ENCODE results near the gene HEATR3.

The HEATR3 gene

GRCh38 chr16:50050802-50051201, 15.0 kb upstream of the HEATR3 start:
- no peak for TF ChIP-seq CTCF (IDR thresholded peaks at IDR 0.05; ENCODE audit: control insufficient read depth, extremely low read depth, insufficient read depth)
- H3K4me3 ChIP-seq (ENCODE audit: low read depth, low read length), result no peak overlapping the region
- DNase-seq (ENCODE audit: low read depth), result no peak

GRCh38 chr16:50056226-50056625, 9.5 kb upstream of the HEATR3 start:
- TF ChIP-seq CTCF (IDR thresholded peaks at IDR 0.05; ENCODE audit: control insufficient read depth, extremely low read depth, insufficient read depth), result no peak
- H3K4me3 ChIP-seq (ENCODE audit: low read depth, low read length), result no peak overlapping the region
- DNase-seq (ENCODE audit: low read depth), result no peak

GRCh38 chr16:50058091-50058771, 7.5 kb upstream of the HEATR3 start:
- DNase-seq (ENCODE audit: low read depth), result no peak
- H3K4me3 ChIP-seq (ENCODE audit: low read depth, low read length), result no peak overlapping the region
- no peak for TF ChIP-seq CTCF (IDR thresholded peaks at IDR 0.05; ENCODE audit: control insufficient read depth, extremely low read depth, insufficient read depth)

- TF ChIP-seq CTCF (IDR thresholded peaks at IDR 0.05; ENCODE audit: control insufficient read depth, extremely low read depth, insufficient read depth), result no peak
- H3K4me3 ChIP-seq (ENCODE audit: low read depth, low read length), result no peak overlapping the region
- no peak for DNase-seq (ENCODE audit: low read depth)
These were observed 6.7 kb upstream of the HEATR3 start for GRCh38 chr16:50059111-50059510.

- DNase-seq (ENCODE audit: low read depth), result no peak
- H3K4me3 ChIP-seq (ENCODE audit: low read depth, low read length), result no peak overlapping the region
- TF ChIP-seq CTCF (IDR thresholded peaks at IDR 0.05; ENCODE audit: control insufficient read depth, extremely low read depth, insufficient read depth), result no peak
These were observed 6.1 kb upstream of the HEATR3 start for GRCh38 chr16:50059669-50060068.

- no peak for TF ChIP-seq CTCF (IDR thresholded peaks at IDR 0.05; ENCODE audit: control insufficient read depth, extremely low read depth, insufficient read depth)
- no peak for DNase-seq (ENCODE audit: low read depth)
- H3K4me3 ChIP-seq (ENCODE audit: low read depth, low read length), result no peak overlapping the region
These were observed 4.4 kb upstream of the HEATR3 start for GRCh38 chr16:50061326-50061725.

- DNase-seq (ENCODE audit: low read depth), result no peak
- H3K4me3 ChIP-seq (ENCODE audit: low read depth, low read length), result peak overlapping the region; percentile 79
- no peak for TF ChIP-seq CTCF (IDR thresholded peaks at IDR 0.05; ENCODE audit: control insufficient read depth, extremely low read depth, insufficient read depth)
These were observed 538 bp upstream of the HEATR3 start for GRCh38 chr16:50065241-50065623.

Measured in LNCaP clone FGC (cell line).